A549 treated with CORT108297 at 1 μM for 4 hours (cell line): ENCODE data around the gene LGMN. TPM values are rescaled to one million over a fixed set of nuclear protein-coding genes. Genes with fewer than 3 reads are reported as not detected.

Experiments used
- total RNA-seq: library from RNA; stranded (reverse); fragments of 200-300 nt; extraction: Qiagen RNA extraction; gene quantifications from 5 replicates; pipeline ENCODE4 v1.2.3, GENCODE V29; 2022

The LGMN gene
- 53.1 to 61.9 TPM (median 60.2 TPM) in 5 replicates for total RNA-seq

GRCh38 chr14:92748259-92749016 is at the start of gene LGMN:
Gene LGMN, minus strand, starts transcription at chr14:92748627. Its CDS starts 15,841 bp downstream, at chr14:92732786.

GRCh38 chr14:92793709-92794546 is 45.5 kb upstream of the LGMN start, which contains the start of gene GOLGA5:
Gene GOLGA5, plus strand, starts transcription at chr14:92794305. Its CDS starts 3,133 bp downstream, at chr14:92797438.

Other genes starting within 250 kb of the LGMN start
- 17.8 to 25.6 TPM (median 23.9 TPM) in 5 replicates for gene RIN3, start 234.8 kb downstream of the LGMN start, total RNA-seq
- 21.3 to 31.2 TPM (median 26.8 TPM) in 5 replicates for gene GOLGA5, start 45.7 kb upstream of the LGMN start, total RNA-seq
- 1.0 to 1.7 TPM (median 1.4 TPM) in 5 replicates for gene CHGA, start 174.5 kb upstream of the LGMN start, total RNA-seq